ENCODE data around the gene PMEPA1. TPM values are rescaled to one million over a fixed set of nuclear protein-coding genes. Genes with fewer than 3 reads are reported as not detected.

Gene PMEPA1
- total RNA-seq, 2 experiments from 2014 or later = 1.4 to 3.7 TPM

DNA sequence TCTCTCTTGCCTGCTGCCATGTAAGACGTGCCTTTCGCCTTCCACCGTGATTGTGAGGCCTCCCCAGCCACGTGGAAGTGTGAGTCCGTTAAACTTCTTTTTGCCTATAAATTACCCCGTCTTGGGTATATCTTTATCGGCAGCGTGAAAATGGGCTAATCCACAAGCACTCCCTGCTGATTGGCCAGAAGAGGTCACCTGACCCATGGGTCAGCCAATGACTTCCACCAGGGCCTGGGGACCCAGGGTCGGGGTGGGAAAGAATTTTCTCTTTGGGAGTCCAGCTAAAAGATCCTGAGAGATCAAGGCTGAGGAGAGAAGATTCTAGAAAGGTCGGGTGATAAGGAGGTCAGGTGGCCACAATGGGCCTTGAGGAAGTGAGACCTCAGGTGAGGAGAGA, 106.7 kb downstream of the PMEPA1 start:
- POLR2A ChIA-PET = interaction anchor here (0.7 kb wide), 1 partner anchor 629 kb away, joined by 3 read pairs; no protein-coding TSS in a partner anchor
- Histone ChIP-seq H3K79me2 (ENCODE audit: insufficient read depth, low read depth, low read length) (no peaks in the 10 kb centered on the region), H3K4me1 (ENCODE audit: insufficient read depth, low read length, poor library complexity, severe bottlenecking) (no peaks in the 10 kb centered on the region), H3K9me3 (ENCODE audit: low read length) (no peaks in the 10 kb centered on the region), H4K20me1 (ENCODE audit: insufficient read depth, low read length) (no peaks in the 10 kb centered on the region), H3K9me2 (ENCODE audit: insufficient read depth, low read length) (no peaks in the 10 kb centered on the region), H2AFZ (ENCODE audit: low read length) (no peak overlapping the region), H3K4me3 (ENCODE audit: low read depth, low read length, poor library complexity, severe bottlenecking) (no peak overlapping the region), H3K4me2 (ENCODE audit: low read length) (no peak overlapping the region), H3K27ac (ENCODE audit: low read depth, low read length, poor library complexity, severe bottlenecking) (no peak overlapping the region), H3K36me3 (ENCODE audit: insufficient read depth, low read length) (no peaks in the 10 kb centered on the region)
- TF ChIP-seq, protein P1, sequence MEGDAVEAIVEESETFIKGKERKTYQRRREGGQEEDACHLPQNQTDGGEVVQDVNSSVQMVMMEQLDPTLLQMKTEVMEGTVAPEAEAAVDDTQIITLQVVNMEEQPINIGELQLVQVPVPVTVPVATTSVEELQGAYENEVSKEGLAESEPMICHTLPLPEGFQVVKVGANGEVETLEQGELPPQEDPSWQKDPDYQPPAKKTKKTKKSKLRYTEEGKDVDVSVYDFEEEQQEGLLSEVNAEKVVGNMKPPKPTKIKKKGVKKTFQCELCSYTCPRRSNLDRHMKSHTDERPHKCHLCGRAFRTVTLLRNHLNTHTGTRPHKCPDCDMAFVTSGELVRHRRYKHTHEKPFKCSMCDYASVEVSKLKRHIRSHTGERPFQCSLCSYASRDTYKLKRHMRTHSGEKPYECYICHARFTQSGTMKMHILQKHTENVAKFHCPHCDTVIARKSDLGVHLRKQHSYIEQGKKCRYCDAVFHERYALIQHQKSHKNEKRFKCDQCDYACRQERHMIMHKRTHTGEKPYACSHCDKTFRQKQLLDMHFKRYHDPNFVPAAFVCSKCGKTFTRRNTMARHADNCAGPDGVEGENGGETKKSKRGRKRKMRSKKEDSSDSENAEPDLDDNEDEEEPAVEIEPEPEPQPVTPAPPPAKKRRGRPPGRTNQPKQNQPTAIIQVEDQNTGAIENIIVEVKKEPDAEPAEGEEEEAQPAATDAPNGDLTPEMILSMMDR (conservative IDR thresholded peaks at IDR 0.05; ENCODE audit: low read length) = no peak
- TF ChIP-seq EZH2phosphoT487 (IDR thresholded peaks at IDR 0.05; ENCODE audit: borderline replicate concordance, low read depth, low read length) = no peak
- no TSS peak for BruUV-seq (replicated peaks)
- DNase-seq (ENCODE audit: low spot score) = no peak
- CTCF ChIA-PET (ENCODE audit: unreplicated experiment) = no interaction called here
- intact Hi-C loops (cut with micrococcal nuclease; ENCODE audit: unreplicated experiment) = no loop called here

DNA sequence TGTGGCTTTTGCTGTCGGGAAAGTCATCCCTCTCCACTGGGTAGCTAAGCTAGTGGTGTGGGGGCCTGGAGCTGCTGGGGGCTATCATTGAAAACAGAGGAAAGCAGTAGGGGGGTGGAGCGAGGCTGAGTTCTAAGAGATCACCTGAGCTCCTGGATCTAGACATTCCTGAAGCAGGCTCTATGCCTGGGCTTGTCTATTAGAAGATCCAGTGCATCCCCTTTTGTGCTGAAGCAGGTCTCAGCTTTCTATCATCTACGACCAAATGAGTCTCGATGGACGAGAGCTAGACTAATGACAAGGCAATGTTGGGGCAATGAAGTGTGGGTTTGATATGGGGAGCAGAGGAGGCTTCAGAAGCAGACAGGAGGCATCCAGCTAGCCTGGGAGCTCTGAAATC, 108.1 kb downstream of the PMEPA1 start:
- no peak overlapping the region for H2AFZ ChIP-seq (ENCODE audit: low read length)
- H3K9me2 ChIP-seq (ENCODE audit: insufficient read depth, low read length) = no peaks in the 10 kb centered on the region
- intact Hi-C loops (cut with micrococcal nuclease; ENCODE audit: unreplicated experiment) = no loop called here
- H3K4me1 ChIP-seq (ENCODE audit: insufficient read depth, low read length, poor library complexity, severe bottlenecking) = peaks cover 7% of the 10 kb centered on the region
- no peak overlapping the region for H3K4me2 ChIP-seq (ENCODE audit: low read length)
- no peaks in the 10 kb centered on the region for H4K20me1 ChIP-seq (ENCODE audit: insufficient read depth, low read length)
- no peak for TF ChIP-seq EZH2phosphoT487 (IDR thresholded peaks at IDR 0.05; ENCODE audit: borderline replicate concordance, low read depth, low read length)
- TF ChIP-seq, protein P1 (conservative IDR thresholded peaks at IDR 0.05; ENCODE audit: low read length) = no peak
- H3K4me3 ChIP-seq (ENCODE audit: low read depth, low read length, poor library complexity, severe bottlenecking) = no peak overlapping the region
- ChIA-PET POLR2A (interaction anchor here (1.5 kb wide), 1 partner anchor 12 kb away, joined by 4 read pairs; no protein-coding TSS in a partner anchor), CTCF (ENCODE audit: unreplicated experiment) (no interaction called here)
- no peaks in the 10 kb centered on the region for H3K79me2 ChIP-seq (ENCODE audit: insufficient read depth, low read depth, low read length)
- H3K36me3 ChIP-seq (ENCODE audit: insufficient read depth, low read length) = no peaks in the 10 kb centered on the region
- no peak overlapping the region for H3K27ac ChIP-seq (ENCODE audit: low read depth, low read length, poor library complexity, severe bottlenecking)
- DNase-seq (ENCODE audit: low spot score) = no peak
- BruUV-seq (replicated peaks) = no TSS peak
- H3K9me3 ChIP-seq (ENCODE audit: low read length) = no peaks in the 10 kb centered on the region

DNA sequence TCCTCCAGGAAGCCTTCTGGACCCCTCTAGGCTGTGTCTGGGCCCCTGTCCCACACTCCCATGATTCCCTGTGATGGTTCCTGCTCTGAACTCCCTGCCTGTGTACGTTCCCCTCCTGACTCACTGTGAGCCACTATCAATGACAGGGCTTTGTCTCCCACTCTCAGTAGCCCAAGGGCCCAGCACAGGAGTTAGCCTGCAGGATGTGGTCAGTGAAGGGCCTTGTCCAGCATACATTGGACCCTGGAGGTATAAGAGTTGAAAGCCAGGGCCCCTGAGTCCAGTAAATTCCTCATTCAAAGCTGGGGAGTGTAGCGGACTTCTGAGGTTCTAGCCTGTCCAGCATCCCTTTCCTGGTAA, 108.6 kb downstream of the PMEPA1 start:
- peaks cover 10% of the 10 kb centered on the region for H3K4me1 ChIP-seq (ENCODE audit: insufficient read depth, low read length, poor library complexity, severe bottlenecking)
- H3K9me3 ChIP-seq (ENCODE audit: low read length) = no peaks in the 10 kb centered on the region
- ChIA-PET CTCF (ENCODE audit: unreplicated experiment) (no interaction called here), POLR2A (interaction anchor here (1.5 kb wide), 1 partner anchor 12 kb away, joined by 4 read pairs; no protein-coding TSS in a partner anchor)
- H3K36me3 ChIP-seq (ENCODE audit: insufficient read depth, low read length) = no peaks in the 10 kb centered on the region
- no peak overlapping the region for H3K4me3 ChIP-seq (ENCODE audit: low read depth, low read length, poor library complexity, severe bottlenecking)
- intact Hi-C loops (cut with micrococcal nuclease; ENCODE audit: unreplicated experiment) = no loop called here
- no peaks in the 10 kb centered on the region for H3K9me2 ChIP-seq (ENCODE audit: insufficient read depth, low read length)
- TF ChIP-seq, protein P1 (conservative IDR thresholded peaks at IDR 0.05; ENCODE audit: low read length) = no peak
- no peak for TF ChIP-seq EZH2phosphoT487 (IDR thresholded peaks at IDR 0.05; ENCODE audit: borderline replicate concordance, low read depth, low read length)
- no peak overlapping the region for H3K27ac ChIP-seq (ENCODE audit: low read depth, low read length, poor library complexity, severe bottlenecking)
- no peak overlapping the region for H3K4me2 ChIP-seq (ENCODE audit: low read length)
- H4K20me1 ChIP-seq (ENCODE audit: insufficient read depth, low read length) = no peaks in the 10 kb centered on the region
- H3K79me2 ChIP-seq (ENCODE audit: insufficient read depth, low read depth, low read length) = no peaks in the 10 kb centered on the region
- DNase-seq (ENCODE audit: low spot score) = no peak
- no peak overlapping the region for H2AFZ ChIP-seq (ENCODE audit: low read length)
- no TSS peak for BruUV-seq (replicated peaks)

All from OCI-LY7 (cell line).